ENCODE data around the gene NEO1.

NEO1 gene

DNA sequence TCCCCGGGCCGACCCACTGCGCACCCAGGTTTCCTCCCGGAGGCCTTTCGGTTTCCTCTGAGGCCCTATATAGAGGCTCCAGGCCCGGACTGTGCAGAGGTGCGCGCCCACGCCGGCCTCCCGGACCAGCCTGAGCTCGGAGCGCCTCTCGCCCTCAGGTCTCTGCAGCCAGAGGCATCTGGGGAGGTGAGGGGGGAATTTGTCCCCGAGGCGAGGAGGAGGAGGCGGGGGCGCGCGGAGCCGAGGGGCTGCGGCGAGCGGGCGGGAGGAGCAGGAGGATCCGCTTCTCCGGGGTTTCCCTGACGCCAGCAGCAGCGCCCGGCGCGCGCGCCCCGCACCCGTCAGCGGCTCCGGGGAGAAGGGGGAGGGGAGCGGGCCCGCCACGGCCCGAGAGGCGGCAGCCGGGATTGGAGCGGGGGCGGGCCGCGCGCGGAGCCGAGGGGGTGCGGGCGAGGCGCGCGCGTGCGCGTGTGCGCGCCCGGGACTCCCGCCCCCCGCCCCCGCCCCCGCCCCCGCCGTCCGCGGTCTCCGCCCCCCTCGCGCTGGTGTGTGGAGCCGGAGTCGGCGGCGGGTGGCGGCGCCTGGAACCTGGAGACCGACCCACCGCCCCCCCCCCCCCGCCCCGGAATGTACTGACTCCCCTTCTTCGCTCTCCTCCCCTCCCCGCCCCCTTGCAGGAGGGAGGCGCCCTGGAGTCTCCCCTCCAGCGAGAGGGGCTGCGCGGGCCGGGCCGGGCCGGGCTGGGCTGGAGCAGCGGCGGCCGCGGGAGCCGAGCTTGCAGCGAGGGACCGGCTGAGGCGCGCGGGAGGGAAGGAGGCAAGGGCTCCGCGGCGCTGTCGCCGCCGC, at the start of gene NEO1:
Gene NEO1, plus strand, starts transcription at position 657 of the 846 bp plus-strand sequence. CDS start 213 bp downstream, outside the sequence.
- peak; percentile 83 for DNase-seq

DNA sequence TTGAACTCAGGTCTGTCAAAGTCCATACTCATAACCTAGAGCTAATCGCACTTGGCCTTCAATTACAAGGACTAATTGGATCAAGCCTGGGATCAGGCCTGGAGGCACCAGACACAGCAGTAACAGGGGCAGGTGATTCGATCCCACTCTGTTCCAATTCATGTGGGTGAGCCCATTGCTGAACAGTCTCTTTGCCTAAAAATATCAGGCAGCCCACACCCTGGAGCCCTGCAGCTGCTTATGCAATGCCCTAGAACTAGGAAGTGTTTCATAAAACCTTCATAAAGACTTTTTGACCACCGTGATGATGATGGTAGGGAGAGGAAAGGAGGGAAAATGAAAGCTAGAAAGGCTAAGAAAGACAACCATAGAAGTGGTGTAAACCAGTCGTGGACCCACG, 47.8 kb upstream of the NEO1 start:
- DNase-seq, result no peak

DNA sequence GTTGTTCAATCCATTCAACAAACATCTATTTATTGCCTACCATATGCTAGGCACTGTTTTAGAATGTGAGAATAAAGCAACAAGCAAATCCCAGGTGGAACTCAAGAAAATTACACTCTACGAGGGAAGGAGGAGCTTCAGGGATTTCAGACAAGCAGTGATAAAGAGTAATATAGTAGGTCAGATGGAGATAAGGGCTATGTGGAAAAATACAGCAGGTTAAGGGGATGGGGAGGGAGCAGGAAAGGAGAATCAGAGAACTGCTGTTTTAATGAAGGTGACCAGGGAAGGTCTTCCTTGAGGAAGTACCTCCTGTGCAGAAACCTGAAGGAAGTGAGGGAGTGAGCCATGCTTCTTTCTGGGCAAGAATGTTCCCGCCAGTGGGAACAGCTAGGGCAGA, 47.2 kb upstream of the NEO1 start:
- no peak for DNase-seq

DNA sequence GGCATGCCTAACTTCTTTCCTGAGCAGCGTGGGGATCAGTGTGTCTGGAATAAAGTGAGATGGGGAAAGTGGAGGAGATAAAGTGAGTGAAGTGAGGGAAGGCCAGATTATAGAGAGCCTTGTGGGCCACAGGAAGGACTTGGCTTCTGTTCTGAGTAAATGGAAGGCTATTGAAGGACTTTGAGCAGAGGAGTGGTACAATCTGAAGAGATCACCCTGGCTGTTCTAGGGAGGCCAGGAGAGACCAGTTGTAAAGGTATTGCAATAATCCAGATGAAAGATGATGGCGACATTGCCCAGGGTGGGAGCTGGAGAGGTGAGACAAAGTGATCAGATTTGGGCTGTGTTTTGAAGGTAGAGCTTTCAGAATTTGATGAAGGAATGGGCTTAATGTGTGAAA, 46.8 kb upstream of the NEO1 start:
- DNase-seq, result no peak

DNA sequence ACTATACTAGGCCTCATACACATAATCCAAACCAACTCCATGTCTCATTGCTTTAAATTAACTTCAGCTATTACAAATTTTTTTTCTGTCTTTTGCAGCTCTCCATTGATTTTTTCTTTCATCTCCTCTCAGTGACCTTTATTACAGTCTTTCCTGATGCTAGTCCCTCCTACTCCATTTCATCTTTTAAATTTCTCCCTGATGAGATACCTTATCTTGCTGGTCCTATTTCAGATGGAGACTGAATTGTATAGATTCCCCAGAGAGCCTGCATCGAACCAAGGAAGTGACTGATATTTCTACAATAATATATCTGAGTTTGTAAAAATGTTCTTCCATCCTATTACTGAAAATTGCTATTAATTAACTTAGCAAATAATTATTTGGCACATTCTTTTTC, 45.7 kb upstream of the NEO1 start:
- no peak for DNase-seq

DNA sequence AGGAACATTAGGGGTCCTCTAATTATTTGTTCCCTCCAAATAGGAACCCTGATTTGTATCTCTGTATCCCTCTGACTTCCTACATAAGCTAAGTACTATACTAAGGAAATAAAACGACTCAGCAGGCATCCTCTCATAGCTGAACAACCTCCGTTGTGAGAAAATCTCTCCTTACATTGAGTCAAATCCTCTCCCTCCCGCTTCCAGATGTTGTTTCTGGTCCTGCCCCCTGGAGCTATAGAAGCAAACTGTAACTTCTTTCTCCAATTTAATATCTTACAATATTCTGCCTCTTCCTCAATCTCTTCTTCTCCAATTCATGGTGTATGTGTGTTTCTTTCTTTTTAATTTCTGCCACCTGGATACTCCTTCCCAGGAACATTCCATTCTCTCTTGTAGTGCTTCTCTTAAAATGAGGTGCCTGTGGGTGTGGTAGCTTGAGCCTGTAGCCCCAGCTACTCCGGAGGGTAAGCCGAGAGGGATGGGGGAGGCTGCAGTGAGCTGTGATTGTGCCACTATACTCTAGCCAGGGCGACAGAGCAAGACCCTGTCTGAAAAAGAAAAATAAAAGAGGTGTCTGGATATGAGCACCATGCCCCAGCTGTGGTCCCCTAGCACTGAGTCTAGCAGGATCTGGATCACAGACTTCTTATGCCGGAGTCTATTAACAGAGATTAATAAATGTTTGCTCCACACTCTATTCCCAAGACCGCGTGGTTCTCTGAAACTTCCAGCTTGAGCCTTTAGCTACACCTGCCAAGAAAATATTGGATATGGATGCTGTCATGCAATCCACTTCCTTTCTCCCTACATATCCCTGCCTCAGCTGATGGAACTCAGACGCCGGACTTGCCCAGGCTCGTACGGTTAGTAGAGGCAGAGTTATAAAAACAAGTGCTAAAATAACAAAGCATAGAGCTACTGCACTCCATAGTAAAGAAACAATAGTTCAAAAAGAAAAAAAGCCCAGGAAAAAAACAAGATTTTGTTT, 42.9 kb upstream of the NEO1 start:
- DNase-seq, result no peak

- DNase-seq, result no peak
Observed at GRCh38 chr15:73010154-73011152, 41.8 kb upstream of the NEO1 start.

DNA sequence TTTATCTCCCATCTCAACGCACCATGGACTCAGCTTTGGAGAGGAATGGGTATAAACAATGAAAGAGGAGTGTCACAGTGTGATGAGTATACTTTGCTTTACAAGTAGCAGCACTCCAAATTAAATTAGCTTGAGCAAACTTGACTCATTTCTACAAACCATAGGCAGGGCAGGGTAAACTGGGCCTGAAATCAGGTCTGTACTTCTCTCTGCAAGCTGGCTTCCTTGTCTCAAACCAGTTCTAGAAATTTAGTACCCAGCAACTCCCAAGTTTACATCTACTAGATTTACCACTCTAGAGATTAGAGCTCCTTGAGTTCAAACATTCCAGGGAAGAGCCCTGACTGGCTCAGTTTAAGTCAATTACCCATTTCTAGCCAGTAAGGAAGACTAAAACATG, 37.4 kb upstream of the NEO1 start:
- no peak for DNase-seq

- no peak for DNase-seq
Observed at GRCh38 chr15:73015493-73015892, 36.8 kb upstream of the NEO1 start.

- DNase-seq, result no peak
Observed at GRCh38 chr15:73017987-73018386, 34.3 kb upstream of the NEO1 start.

DNA sequence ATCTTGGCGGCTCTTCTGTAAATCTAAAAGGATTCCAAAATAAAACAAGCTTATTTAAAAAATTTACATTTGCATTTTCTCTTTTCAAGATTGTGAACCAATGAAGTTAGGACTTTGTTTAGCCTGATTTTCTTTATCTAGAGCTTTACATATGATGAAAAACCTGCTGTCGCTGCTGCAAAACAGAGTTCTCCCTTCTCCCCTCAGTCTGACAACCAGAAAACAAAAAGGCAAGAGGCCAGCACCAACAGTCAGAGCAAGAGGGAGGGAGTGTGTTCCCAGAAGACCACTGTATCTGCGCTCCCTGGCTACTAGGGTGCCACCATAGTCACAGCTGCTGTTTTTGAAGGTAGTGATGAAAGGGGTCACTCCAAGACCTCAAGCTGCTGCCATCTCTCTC, 33.1 kb upstream of the NEO1 start:
- no peak for DNase-seq

GRCh38 chr15:73019601-73020146, 32.6 kb upstream of the NEO1 start:
- no peak for DNase-seq

- DNase-seq, result no peak
Observed at GRCh38 chr15:73021139-73021621, 31.1 kb upstream of the NEO1 start.

- DNase-seq, result no peak
Observed at GRCh38 chr15:73022161-73022560, 30.1 kb upstream of the NEO1 start.

- no peak for DNase-seq
Observed at GRCh38 chr15:73023071-73023470, 29.2 kb upstream of the NEO1 start.

- DNase-seq, result no peak
Observed at GRCh38 chr15:73024168-73024567, 28.1 kb upstream of the NEO1 start.

GRCh38 chr15:73026511-73027054, 25.7 kb upstream of the NEO1 start:
- no peak for DNase-seq

GRCh38 chr15:73028031-73028430, 24.2 kb upstream of the NEO1 start:
- no peak for DNase-seq

GRCh38 chr15:73028831-73029451, 23.3 kb upstream of the NEO1 start:
- no peak for DNase-seq

DNA sequence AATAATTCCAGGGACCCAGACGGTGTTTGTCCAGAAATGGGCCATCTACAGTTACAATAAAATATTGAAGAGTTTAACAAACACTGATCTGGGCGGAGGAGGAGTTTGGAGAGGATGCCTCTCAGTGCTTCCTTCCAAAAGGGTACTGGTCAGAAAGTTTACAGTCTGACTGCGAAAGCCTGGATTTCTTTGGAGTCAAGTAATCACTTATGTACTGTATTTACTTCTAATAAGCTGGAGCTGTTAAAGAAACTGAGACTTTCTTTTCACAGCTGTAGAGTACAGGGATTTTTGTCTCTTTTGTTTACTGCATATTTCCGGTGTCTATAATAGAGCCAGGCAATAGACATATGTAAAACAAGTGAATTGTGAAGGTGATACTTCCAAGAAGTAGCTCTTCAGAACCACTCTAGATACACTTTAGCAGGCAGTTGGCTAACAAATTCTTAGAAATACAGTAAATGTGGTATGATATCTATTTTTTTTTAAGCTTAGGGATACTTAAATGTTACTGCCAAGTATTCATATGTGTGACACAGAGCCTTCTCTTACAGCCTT, 22.1 kb upstream of the NEO1 start:
- DNase-seq, result no peak

DNA sequence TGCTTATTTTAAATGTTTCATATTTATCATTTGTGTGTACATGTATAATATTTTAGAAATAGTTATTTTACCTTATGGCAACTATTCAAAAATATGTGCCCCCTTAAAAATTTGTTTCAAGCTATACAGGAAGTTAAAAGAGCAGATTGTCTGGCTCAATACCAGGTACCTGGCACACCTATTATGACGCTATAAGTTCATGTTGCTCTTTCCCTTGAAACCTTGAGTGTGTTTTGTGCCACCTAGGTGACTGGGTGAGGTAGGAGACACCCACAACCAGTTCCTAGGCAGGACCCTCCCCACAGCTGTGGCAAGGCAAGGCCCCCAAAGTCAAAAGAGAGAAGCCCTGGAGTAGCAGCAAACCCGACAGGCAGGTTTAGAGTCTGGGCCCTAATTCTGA, 20.6 kb upstream of the NEO1 start:
- no peak for DNase-seq

All from activated naive CD4-positive, alpha-beta T cell treated with Interleukin-2 at 50 U/mL for 16 hours (primary cell).